Measurements from ENCODE around the gene SPINK4. TPM values are rescaled to one million over a fixed set of nuclear protein-coding genes. Genes with fewer than 3 reads are reported as not detected.
A peak's percentile ranks its signal among the peaks of the same experiment; 100 is the strongest.

The SPINK4 gene
- total RNA-seq, 1 donor from 2014 or later = not detected

DNA sequence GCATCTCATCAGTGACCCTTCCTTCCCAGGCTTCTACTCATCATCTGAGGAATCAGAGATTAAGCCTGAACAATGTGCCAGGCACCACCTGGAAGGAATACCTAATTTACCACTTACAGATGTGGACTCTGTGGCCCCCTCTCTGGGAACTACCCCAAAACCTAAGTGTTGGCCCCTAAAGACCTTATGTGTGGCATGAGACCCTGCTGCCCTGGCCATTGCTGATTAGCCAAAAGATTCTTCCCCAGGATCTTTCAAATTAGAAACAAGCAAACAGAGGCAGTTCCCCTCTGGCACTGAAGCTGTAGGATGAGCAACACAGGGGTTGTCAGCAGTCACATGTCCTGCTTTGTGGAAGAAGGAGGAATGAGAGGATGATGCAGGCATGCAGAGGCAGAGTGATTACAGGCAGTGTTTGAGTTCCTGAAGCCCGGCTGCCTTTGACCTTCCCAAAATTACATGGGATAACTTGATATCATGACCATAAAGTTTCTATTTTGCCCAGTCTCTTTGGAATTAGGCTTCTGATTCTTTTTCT, 10.6 kb downstream of the SPINK4 start:
- TF ChIP-seq, protein P1, sequence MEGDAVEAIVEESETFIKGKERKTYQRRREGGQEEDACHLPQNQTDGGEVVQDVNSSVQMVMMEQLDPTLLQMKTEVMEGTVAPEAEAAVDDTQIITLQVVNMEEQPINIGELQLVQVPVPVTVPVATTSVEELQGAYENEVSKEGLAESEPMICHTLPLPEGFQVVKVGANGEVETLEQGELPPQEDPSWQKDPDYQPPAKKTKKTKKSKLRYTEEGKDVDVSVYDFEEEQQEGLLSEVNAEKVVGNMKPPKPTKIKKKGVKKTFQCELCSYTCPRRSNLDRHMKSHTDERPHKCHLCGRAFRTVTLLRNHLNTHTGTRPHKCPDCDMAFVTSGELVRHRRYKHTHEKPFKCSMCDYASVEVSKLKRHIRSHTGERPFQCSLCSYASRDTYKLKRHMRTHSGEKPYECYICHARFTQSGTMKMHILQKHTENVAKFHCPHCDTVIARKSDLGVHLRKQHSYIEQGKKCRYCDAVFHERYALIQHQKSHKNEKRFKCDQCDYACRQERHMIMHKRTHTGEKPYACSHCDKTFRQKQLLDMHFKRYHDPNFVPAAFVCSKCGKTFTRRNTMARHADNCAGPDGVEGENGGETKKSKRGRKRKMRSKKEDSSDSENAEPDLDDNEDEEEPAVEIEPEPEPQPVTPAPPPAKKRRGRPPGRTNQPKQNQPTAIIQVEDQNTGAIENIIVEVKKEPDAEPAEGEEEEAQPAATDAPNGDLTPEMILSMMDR (IDR thresholded peaks at IDR 0.05) = no peak
- intact Hi-C loops (cut with DNase I) = no loop called here
- Histone ChIP-seq H3K27ac (no peak overlapping the region), H3K9me3 (no peaks in the 10 kb centered on the region), H3K27me3 (no peaks in the 10 kb centered on the region), H3K4me1 (no peaks in the 10 kb centered on the region), H3K4me3 (no peak overlapping the region), H3K36me3 (peaks cover 20 to 39% of the 10 kb centered on the region in 2 donors)
- DNase-seq (ENCODE audit: low spot score in 2 of 2) = peak in 1 of 2 donors; percentile 55

DNA sequence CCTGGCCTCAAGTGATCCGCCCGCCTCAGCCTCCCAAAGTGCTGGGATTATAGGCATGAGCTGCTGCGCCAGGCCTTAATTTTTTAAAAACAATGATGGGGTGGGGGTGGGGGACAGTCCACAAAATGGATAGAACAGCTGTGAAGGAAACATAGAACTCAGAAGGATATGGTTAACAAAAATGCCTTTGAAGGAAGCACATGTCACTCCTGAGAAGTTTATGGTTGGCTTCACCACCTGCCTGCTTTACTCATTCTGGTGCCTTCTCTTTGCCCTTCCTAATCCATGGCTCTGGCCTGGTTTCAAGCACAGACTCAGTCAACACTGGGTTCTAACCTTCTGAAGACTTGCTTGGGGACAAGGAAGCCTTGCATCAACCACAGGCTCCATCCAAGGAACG, 14.2 kb downstream of the SPINK4 start:
- H3K4me1 ChIP-seq = no peaks in the 10 kb centered on the region
- no peak overlapping the region for H3K27ac ChIP-seq
- DNase-seq (ENCODE audit: low spot score in 2 of 2) = peak in 1 of 2 donors; percentile 13
- TF ChIP-seq, protein P1 (IDR thresholded peaks at IDR 0.05) = no peak
- H3K4me3 ChIP-seq = no peak overlapping the region
- H3K27me3 ChIP-seq = no peaks in the 10 kb centered on the region
- intact Hi-C loops (cut with DNase I) = no loop called here
- H3K36me3 ChIP-seq = peaks cover 55 to 70% of the 10 kb centered on the region in 2 donors
- H3K9me3 ChIP-seq = no peaks in the 10 kb centered on the region

DNA sequence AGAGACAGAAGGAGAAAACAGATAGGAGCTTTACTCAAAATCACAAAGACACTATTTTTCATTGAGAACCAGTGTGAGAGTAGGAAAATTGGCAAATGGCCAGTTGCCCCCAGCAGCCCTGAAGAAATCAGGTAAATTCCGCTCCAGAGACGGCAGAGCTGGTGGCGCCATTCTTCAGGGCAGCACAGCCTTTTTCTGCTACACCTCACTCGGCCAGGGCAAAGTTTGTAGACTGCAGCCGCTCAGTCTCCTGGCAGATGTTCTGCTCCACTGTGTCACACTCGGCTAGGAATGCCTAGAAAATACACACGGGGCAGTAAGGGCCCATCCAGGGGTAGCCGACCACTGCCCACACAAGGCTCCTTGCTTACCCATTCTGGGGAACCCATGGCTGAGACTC, 15.0 kb downstream of the SPINK4 start:
- Histone ChIP-seq H3K27me3 (no peaks in the 10 kb centered on the region), H3K27ac (no peak overlapping the region), H3K4me1 (no peaks in the 10 kb centered on the region), H3K9me3 (no peaks in the 10 kb centered on the region), H3K36me3 (peaks cover 58 to 78% of the 10 kb centered on the region in 2 donors), H3K4me3 (no peak overlapping the region)
- peak in 1 of 2 donors; percentile 54 for DNase-seq (ENCODE audit: low spot score in 2 of 2)
- TF ChIP-seq, protein P1 (IDR thresholded peaks at IDR 0.05) = no peak
- intact Hi-C loops (cut with DNase I) = no loop called here

DNA sequence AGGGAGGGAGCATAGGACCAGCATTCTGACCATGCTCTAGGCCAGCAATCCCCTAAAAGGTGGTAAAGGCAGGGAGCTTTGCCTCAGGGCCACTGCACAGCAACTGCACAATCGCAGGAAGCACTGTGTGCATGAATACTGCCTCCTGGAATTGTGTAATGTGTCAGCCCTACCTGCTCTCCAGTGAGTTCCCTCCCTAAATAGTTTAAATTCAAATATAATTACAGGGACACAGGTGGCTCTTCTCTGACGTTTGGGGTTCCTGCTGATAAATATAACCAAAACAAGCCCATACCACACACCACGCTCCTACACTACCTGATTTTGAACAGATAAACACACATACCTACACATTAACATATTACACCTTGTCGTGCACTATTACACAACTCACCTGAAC, 15.5 kb downstream of the SPINK4 start:
- TF ChIP-seq, protein P1 (IDR thresholded peaks at IDR 0.05) = no peak
- no peak for DNase-seq (ENCODE audit: low spot score in 2 of 2)
- no peaks in the 10 kb centered on the region for H3K4me1 ChIP-seq
- H3K27me3 ChIP-seq = no peaks in the 10 kb centered on the region
- intact Hi-C loops (cut with DNase I) = no loop called here
- peaks cover 62 to 79% of the 10 kb centered on the region in 2 donors for H3K36me3 ChIP-seq
- H3K4me3 ChIP-seq = no peak overlapping the region
- no peak overlapping the region for H3K27ac ChIP-seq
- no peaks in the 10 kb centered on the region for H3K9me3 ChIP-seq

DNA sequence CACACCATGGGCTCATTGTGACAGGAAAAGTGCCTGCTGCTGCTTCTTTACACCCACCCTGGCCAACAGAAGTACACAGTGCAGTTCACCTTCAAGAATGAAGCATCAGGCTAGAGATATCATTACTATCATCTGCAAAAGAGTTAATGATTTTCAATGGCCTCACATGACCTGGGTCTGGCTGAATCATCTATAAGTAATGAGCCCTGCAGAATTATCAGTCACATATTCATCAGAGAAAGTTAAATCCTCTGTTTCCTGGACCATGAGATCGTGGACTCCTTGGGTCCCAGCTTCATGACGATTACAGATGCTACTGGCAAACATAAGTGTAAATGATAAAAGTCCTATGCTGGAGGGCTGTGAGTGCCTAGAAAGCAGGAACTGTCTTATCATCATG, 16.3 kb downstream of the SPINK4 start:
- Histone ChIP-seq H3K27ac (no peak overlapping the region), H3K27me3 (no peaks in the 10 kb centered on the region), H3K4me3 (no peak overlapping the region), H3K4me1 (no peaks in the 10 kb centered on the region), H3K9me3 (no peaks in the 10 kb centered on the region), H3K36me3 (peaks cover 69 to 86% of the 10 kb centered on the region in 2 donors)
- intact Hi-C loops (cut with DNase I) = no loop called here
- TF ChIP-seq, protein P1 (IDR thresholded peaks at IDR 0.05) = no peak
- DNase-seq (ENCODE audit: low spot score in 2 of 2) = peak in 1 of 2 donors; percentile 5

DNA sequence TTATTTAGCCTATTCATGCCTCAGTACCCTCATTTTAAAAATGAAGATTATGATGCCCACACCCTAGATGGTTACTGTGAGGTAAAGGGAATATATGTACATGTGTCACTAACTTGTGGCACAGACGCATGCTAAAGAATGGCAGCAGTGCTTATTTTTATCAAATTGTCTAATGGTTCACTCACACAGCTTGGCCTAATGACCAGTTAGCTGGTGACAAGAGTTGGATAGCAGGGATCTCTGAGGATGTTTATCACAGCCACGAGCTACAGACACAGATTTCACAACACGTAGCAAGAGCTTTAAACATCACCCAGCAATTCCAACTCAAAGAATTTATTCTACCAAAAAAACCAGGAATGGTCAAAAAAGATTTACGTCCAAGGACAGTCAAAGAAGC, 17.3 kb downstream of the SPINK4 start:
- intact Hi-C loops (cut with DNase I) = no loop called here
- no peak overlapping the region for H3K4me3 ChIP-seq
- DNase-seq (ENCODE audit: low spot score in 2 of 2) = no peak
- no peak overlapping the region for H3K27ac ChIP-seq
- no peaks in the 10 kb centered on the region for H3K9me3 ChIP-seq
- H3K27me3 ChIP-seq = no peaks in the 10 kb centered on the region
- peaks cover 73 to 89% of the 10 kb centered on the region in 2 donors for H3K36me3 ChIP-seq
- no peaks in the 10 kb centered on the region for H3K4me1 ChIP-seq
- TF ChIP-seq, protein P1 (IDR thresholded peaks at IDR 0.05) = no peak

Measured in ascending aorta (tissue), 2 donors.